ENCODE results near the gene TMEM219.
"Not testable (repeated sequence)": the region's sequence is repeated elsewhere in the genome, so short reads cannot be mapped to it uniquely, and the experiment has no call there.

TMEM219 gene

DNA sequence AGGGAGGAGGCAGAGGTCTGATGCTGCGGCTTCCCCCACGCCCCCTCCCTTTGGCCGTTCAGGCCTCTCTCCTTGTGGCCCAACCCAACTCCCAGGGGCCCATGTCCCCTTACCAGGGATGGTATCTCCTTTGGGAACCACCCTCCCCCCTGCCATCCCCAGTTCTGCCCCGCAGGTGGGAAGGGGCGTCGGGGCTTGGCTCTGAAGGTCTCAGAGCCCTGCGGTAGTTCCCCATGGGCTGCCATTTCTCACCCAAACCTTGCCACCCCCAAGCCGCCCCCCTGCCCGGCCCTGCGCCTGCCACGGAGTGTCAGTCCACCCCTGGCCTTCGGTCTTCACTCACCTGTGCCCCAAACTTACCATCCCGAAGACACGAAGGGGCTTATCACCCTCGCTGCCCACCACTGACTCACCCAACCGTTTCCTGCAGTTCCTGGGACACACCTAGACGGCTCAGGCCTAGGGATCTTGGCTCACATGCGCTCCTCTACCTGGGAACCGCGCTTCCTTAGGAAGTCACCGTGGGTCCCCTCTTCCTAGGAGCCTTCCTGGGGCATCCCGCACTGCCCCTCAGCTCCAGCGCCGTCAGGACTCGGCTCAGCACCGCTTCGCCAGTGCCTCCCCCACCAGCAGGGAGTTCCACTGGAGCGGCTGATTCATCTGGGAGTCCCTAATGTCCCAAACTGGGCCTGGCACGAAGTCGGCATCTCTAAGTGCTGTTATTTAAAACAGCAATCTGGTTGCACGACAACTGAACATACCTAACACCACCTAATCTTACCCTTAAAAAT lies 50.0 kb downstream of the TMEM219 start:
- DNase-seq (ENCODE audit: low spot score), result no peak

- DNase-seq (ENCODE audit: low spot score), result not testable (repeated sequence)
Measured at GRCh38 chr16:30012598-30012997, 50.7 kb downstream of the TMEM219 start.

- DNase-seq (ENCODE audit: low spot score), result not testable (repeated sequence)
Measured at GRCh38 chr16:30015450-30015849, 53.6 kb downstream of the TMEM219 start.

- DNase-seq (ENCODE audit: low spot score), result no peak
Measured at GRCh38 chr16:30016555-30017276, 54.8 kb downstream of the TMEM219 start.

DNA sequence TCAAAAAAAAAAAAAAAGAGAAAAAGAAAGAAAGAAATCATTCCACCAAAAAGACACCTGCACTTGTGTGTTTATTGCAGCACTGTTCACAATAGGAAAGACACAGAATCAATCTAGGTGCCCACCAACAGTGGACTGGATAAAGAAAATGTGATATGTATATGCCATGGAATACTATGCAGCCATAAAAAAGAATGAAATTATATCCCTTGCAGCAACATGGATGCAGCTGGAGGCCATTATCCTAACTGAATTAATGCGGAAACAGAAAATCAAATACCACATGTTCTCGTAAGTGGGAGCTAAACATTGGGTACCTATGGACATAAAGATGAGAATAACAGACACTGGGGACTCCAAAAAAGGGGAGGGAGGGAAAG lies 55.4 kb downstream of the TMEM219 start:
- no peak for DNase-seq (ENCODE audit: low spot score)

DNA sequence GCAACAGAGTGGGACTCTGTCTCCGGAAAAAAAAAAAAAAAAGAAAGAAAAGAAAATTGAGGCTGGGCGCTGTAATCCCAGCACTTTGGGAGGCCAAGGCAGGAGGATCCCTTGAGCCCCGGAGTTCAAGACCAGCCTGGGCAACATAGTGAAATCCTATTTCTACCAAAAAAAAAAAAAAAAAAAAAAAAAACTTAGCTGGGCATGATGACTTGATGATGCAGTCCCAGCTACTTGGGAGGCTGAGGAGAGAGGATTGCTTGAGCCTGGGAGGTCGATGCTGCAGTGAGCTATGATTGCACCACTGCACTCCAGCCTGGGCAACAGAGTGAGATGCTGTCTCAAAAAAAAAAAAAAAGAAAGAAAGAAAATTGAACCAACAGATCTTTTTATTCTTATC lies 56.1 kb downstream of the TMEM219 start:
- not testable (repeated sequence) for DNase-seq (ENCODE audit: low spot score)

- DNase-seq (ENCODE audit: low spot score), result no peak
Measured at GRCh38 chr16:30018731-30019158, 56.9 kb downstream of the TMEM219 start.

All from CD4-positive, alpha-beta T cell treated with Interleukin-6 at 100 ng/mL for 8 hours (primary cell).